Duodenal mucosa (tissue), 2 donors: ENCODE results near the gene PCNX1.
"Not testable (repeated sequence)": the region's sequence is repeated elsewhere in the genome, so short reads cannot be mapped to it uniquely, and the experiment has no call there.

Source experiments
- H3K27ac ChIP-seq: one replicate; pipeline ENCODE4 v1.7.0; 2013; ENCODE audit warnings: low read depth, low read length
- H3K27me3 ChIP-seq, 2 donors: one replicate each; pipeline ENCODE4 v1.7.0; 2013; ENCODE audit warnings: low read length in 2 of 2, control low read depth in 1 of 2; ENCODE audit not compliant: insufficient read depth in 2 of 2, control insufficient read depth in 1 of 2
- H3K36me3 ChIP-seq, 2 donors: one replicate each; pipeline ENCODE4 v1.7.0; 2013; ENCODE audit warnings: low read length in 2 of 2, control low read depth in 1 of 2; ENCODE audit not compliant: insufficient read depth in 2 of 2, control insufficient read depth in 1 of 2
- H3K4me1 ChIP-seq, 2 donors: one replicate each; pipeline ENCODE4 v1.7.0; 2013; ENCODE audit warnings: low read length in 2 of 2, control low read depth in 1 of 2; ENCODE audit not compliant: insufficient read depth in 2 of 2, control insufficient read depth in 1 of 2
- H3K4me3 ChIP-seq, 2 donors: one replicate each; pipeline ENCODE4 v1.7.0; 2013; ENCODE audit warnings: low read length in 2 of 2, low read depth in 1 of 2
- H3K9ac ChIP-seq, 2 donors: one replicate each; pipeline ENCODE4 v1.7.0; 2013; ENCODE audit warnings: low read length in 2 of 2, low read depth in 1 of 2
- H3K9me3 ChIP-seq, 2 donors: one replicate each; pipeline ENCODE4 v1.7.0; 2013; ENCODE audit warnings: low read length in 2 of 2, control low read depth in 1 of 2; ENCODE audit not compliant: control insufficient read depth in 1 of 2

PCNX1 gene

GRCh38 chr14:71116568-71117122, 209.4 kb downstream of the PCNX1 start:
- H3K36me3 ChIP-seq: no peaks in the 10 kb centered on the region
- H3K9ac ChIP-seq: no peak overlapping the region
- peaks cover 48 to 53% of the 10 kb centered on the region in 2 donors for H3K4me1 ChIP-seq
- no peak overlapping the region for H3K4me3 ChIP-seq
- no peaks in the 10 kb centered on the region for H3K27me3 ChIP-seq
- no peak overlapping the region for H3K27ac ChIP-seq
- H3K9me3 ChIP-seq: no peaks in the 10 kb centered on the region

GRCh38 chr14:71117839-71118743, 210.8 kb downstream of the PCNX1 start:
- peak overlapping the region in 1 of 2 donors; percentile 7 for H3K4me3 ChIP-seq
- H3K27me3 ChIP-seq: no peaks in the 10 kb centered on the region
- no peak overlapping the region for H3K9ac ChIP-seq
- H3K4me1 ChIP-seq: peaks cover 55 to 58% of the 10 kb centered on the region in 2 donors
- H3K36me3 ChIP-seq: no peaks in the 10 kb centered on the region
- H3K27ac ChIP-seq: peak overlapping the region; percentile 49
- H3K9me3 ChIP-seq: no peaks in the 10 kb centered on the region

DNA sequence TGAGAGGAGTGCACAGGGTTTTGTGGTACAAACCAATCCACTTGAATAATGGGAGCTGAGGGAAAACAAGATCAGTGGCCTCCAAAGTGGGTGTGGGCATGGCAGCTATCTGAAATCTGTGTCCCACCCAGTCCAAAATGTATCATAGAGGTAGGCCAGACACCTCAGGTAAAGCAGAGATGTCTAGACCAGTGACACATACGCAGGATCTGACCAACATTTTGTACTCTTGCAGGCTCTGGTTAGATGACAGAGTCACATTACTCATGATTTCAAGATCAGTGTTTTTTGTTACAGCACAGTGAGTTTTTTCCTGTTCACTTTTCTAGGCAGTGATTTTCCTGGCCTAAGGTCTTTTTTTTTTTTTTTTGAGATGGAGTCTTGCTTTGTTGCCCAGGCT, 211.8 kb downstream of the PCNX1 start:
- Histone ChIP-seq H3K9me3 (no peaks in the 10 kb centered on the region), H3K4me3 (no peak overlapping the region), H3K27me3 (no peaks in the 10 kb centered on the region), H3K27ac (peak overlapping the region; percentile 49), H3K36me3 (no peaks in the 10 kb centered on the region), H3K9ac (no peak overlapping the region), H3K4me1 (peaks cover 60% of the 10 kb centered on the region in 2 donors)

DNA sequence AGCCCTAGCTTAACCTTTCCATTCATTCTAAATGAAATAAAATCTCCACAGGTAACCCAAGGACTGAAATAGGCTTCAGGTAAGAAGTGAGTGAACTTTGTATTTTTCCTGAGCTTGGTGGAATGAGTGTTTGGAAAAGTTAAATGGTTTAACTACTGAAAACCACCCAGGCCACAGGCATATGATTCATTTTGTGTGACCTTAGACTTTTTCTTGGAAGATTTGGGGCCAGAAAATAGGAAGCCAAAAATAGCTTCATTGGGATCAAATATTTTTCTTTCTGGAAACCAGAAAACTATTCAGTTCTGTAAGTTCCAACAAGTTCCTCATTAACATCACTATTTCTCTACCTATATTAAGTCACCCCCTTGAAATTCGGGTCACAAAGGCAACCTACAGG, 212.6 kb downstream of the PCNX1 start:
- Histone ChIP-seq H3K4me1 (peaks cover 54 to 60% of the 10 kb centered on the region in 2 donors), H3K27me3 (no peaks in the 10 kb centered on the region), H3K36me3 (no peaks in the 10 kb centered on the region), H3K4me3 (no peak overlapping the region), H3K27ac (no peak overlapping the region), H3K9ac (no peak overlapping the region), H3K9me3 (no peaks in the 10 kb centered on the region)

DNA sequence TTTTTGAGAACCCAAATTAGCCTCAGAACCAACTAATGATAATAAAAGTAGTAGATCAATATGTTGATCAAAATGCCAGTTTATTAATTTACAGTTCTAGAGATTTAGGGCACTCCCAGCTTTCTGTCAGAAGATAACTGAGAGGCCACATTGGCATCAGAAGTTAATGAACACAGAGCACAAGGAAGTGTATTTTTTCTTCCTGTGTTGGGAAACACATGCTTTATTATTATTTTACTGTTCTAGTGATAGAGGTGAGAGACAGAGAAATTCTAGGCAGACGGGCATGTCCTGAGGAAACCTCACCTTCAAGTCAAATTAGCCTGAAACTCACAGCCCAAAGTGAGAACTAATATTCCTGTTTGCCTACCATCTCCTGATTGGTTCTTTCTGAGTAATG, 213.7 kb downstream of the PCNX1 start:
- Histone ChIP-seq H3K27ac (no peak overlapping the region), H3K4me1 (peaks cover 42 to 54% of the 10 kb centered on the region in 2 donors), H3K27me3 (no peaks in the 10 kb centered on the region)

GRCh38 chr14:71121711-71122110, 214.5 kb downstream of the PCNX1 start:
- H3K27ac ChIP-seq: no peak overlapping the region
- H3K9ac ChIP-seq: no peak overlapping the region
- peaks cover 40 to 47% of the 10 kb centered on the region in 2 donors for H3K4me1 ChIP-seq
- H3K36me3 ChIP-seq: no peaks in the 10 kb centered on the region
- no peaks in the 10 kb centered on the region for H3K9me3 ChIP-seq
- H3K27me3 ChIP-seq: no peaks in the 10 kb centered on the region
- H3K4me3 ChIP-seq: no peak overlapping the region

More for the DNA sequence above, 213.7 kb downstream of the PCNX1 start:
- H3K36me3 ChIP-seq: no peaks in the 10 kb centered on the region
- H3K4me3 ChIP-seq: no peak overlapping the region
- no peak overlapping the region for H3K9ac ChIP-seq
- H3K9me3 ChIP-seq: no peaks in the 10 kb centered on the region

DNA sequence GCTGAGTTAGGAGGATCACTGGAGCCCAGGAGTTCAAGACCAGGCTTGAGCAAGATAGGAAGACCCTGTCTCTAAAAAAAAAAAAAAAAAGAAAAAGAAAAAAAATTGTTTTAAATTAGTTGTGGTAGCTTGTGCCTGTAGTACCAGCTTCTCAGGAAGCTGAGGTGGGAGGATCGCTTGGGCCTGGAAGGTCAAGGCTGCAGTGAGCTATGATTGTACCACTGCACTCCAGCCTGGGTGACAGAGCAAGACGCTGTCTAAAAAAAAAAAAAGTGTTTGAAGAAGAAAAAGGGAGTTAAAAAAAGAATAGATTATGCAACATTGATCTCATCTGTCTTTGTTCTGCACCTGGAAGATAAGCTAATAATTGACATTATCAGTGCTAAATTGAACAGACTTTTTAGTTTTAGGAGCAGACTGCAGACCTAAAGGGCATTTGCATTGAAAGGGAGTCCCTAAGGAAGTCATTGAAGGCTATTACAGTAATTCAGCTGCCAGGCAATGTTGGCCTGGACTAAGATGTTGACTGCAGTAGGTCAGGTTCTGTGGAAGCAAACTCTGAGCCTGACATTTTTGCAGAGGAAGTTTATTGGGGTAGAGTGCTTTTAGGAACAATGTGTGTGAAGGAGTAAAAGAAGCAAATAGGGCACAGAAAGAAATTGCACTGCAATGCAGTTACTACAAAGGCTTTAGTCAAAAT, 215.8 kb downstream of the PCNX1 start:
- Histone ChIP-seq H3K4me3 (no peak overlapping the region), H3K9me3 (no peaks in the 10 kb centered on the region), H3K36me3 (no peaks in the 10 kb centered on the region), H3K27me3 (no peaks in the 10 kb centered on the region), H3K4me1 (peaks cover 34 to 36% of the 10 kb centered on the region in 2 donors), H3K27ac (no peak overlapping the region), H3K9ac (no peak overlapping the region)

DNA sequence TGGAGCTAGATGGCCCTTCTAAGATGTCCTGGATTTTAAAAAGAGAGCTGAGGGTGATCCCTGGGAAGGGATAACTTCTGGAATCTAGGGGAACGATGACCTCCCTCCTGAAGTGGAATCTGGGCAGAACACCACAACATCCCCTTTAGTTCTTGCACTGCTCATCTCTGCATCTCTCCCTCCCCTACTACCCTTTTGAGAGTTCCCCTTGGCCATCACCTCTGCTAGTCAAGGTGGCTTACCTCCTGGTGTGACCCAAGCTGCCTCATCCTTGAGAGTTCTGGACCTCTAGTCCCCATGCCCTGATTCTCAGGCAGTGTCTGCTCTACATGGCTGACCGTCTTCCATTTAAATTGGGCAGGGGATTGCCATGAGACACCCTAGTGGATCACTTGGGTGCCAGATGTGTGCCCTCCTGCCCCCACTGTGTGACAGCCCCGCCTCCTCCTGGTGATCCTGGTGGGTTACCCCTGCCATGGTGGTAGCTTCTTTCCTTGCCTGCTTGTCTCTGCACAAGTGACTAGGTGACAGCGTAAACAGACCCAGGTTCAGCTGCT, 216.4 kb downstream of the PCNX1 start:
- Histone ChIP-seq H3K9me3 (no peaks in the 10 kb centered on the region), H3K9ac (no peak overlapping the region), H3K36me3 (no peaks in the 10 kb centered on the region), H3K27ac (no peak overlapping the region), H3K27me3 (no peaks in the 10 kb centered on the region), H3K4me1 (peaks cover 28 to 30% of the 10 kb centered on the region in 2 donors), H3K4me3 (no peak overlapping the region)

DNA sequence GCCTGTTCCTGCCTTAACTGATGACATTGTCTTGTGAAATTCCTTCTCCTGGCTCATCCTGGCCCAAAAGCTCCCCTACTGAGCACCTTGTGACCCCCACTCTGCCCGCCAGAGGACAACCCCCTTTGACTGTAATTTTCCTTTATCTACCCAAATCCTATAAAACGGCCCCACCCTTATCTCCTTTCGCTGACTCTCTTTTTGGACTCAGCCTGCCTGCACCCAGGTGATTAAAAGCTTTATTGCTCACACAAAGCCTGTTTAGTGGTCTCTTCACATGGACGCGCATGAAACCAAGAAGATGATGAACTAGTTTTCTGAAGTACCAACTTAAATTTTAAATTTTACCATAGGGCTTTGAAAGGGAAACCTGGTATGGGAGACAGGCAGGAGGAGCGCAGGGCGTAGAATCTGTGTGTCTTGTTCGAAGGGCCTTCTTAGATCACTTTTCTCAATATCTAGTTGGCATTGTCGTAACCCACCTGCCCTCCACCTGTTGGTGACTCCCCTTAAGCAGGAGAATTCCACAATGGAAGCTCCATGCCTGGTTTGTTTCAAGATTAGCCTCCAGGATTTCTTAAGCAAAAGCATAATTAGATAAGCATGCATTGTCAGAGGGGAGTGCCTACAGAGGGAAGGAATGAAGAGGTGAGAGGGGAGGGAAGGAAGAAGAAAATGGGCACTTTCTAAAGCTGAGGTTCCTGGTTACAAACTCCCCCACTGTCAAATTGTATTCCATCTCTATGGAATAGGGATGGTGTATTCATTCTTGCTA, 222.6 kb downstream of the PCNX1 start:
- H3K9me3 ChIP-seq, H3K27ac ChIP-seq, H3K4me1 ChIP-seq, H3K36me3 ChIP-seq, H3K27me3 ChIP-seq, H3K9ac ChIP-seq, H3K4me3 ChIP-seq: not testable (repeated sequence)
